H9 (cell line): ENCODE results near the gene ATP6V0B. TPM values are rescaled to one million over a fixed set of nuclear protein-coding genes. Genes with fewer than 3 reads are reported as not detected.

ENCODE experiments used
- DNase-seq: peaks from one replicate; pipeline ENCODE4 v3.0.0-alpha.2; 2017
- H2AFZ ChIP-seq: one replicate; pipeline ENCODE4 v1.6.1; 2013; ENCODE audit warnings: mild to moderate bottlenecking, low read length, control low read depth, moderate library complexity
- H2AK5ac ChIP-seq: 2 replicates; pipeline ENCODE4 v1.6.1; 2013; ENCODE audit warnings: low read length, control low read depth, mixed read lengths; ENCODE audit not compliant: insufficient read length
- H2BK120ac ChIP-seq: one replicate; pipeline ENCODE4 v1.6.1; 2013; ENCODE audit warnings: low read depth, mild to moderate bottlenecking, low read length, control low read depth, inconsistent platforms; ENCODE audit not compliant: poor library complexity, severe bottlenecking
- H2BK12ac ChIP-seq: 2 replicates; pipeline ENCODE4 v1.6.1; 2013; ENCODE audit warnings: low read length, control low read depth, mixed read lengths, low read depth; ENCODE audit not compliant: insufficient read length
- H2BK15ac ChIP-seq: 2 replicates; pipeline ENCODE4 v1.6.1; 2013; ENCODE audit warnings: low read depth, low read length, control low read depth
- H2BK20ac ChIP-seq: one replicate; pipeline ENCODE4 v1.6.1; 2013; ENCODE audit warnings: low read depth, mild to moderate bottlenecking, low read length, control low read depth, inconsistent platforms; ENCODE audit not compliant: poor library complexity, severe bottlenecking
- H2BK5ac ChIP-seq: 2 replicates; pipeline ENCODE4 v1.6.1; 2013; ENCODE audit warnings: low read length, control low read depth, mixed read lengths; ENCODE audit not compliant: insufficient read length
- H3K14ac ChIP-seq: 2 replicates; pipeline ENCODE4 v1.6.1; 2013; ENCODE audit warnings: low read length, control low read depth; ENCODE audit not compliant: insufficient read depth
- H3K18ac ChIP-seq: 2 replicates; pipeline ENCODE4 v1.6.1; 2013; ENCODE audit warnings: low read depth, mild to moderate bottlenecking, mixed read lengths, low read length, control low read depth; ENCODE audit not compliant: insufficient read length
- H3K23ac ChIP-seq: 2 replicates; pipeline ENCODE4 v1.6.1; 2013; ENCODE audit warnings: low read length, control low read depth, mixed read lengths, low read depth; ENCODE audit not compliant: insufficient read length
- H3K23me2 ChIP-seq: 2 replicates; pipeline ENCODE4 v1.6.1; 2013; ENCODE audit warnings: low read depth, mild to moderate bottlenecking, mixed read lengths, low read length, control low read depth; ENCODE audit not compliant: insufficient read length, poor library complexity, severe bottlenecking
- H3K27ac ChIP-seq: 2 replicates; pipeline ENCODE4 v1.5.1; 2013; ENCODE audit warnings: low read length, control low read depth, mixed read lengths, low read depth; ENCODE audit not compliant: insufficient read length
- H3K27me3 ChIP-seq: 2 replicates; pipeline ENCODE4 v1.6.1; 2013; ENCODE audit warnings: low read length, control low read depth, inconsistent platforms; ENCODE audit not compliant: insufficient read depth
- H3K4ac ChIP-seq: 2 replicates; pipeline ENCODE4 v1.6.1; 2013; ENCODE audit warnings: low read depth, mild to moderate bottlenecking, control low read depth, inconsistent platforms, low read length, moderate library complexity
- H3K4me1 ChIP-seq: 2 replicates; pipeline ENCODE4 v1.6.1; 2013; ENCODE audit warnings: low read length, control low read depth, inconsistent platforms; ENCODE audit not compliant: insufficient read depth
- H3K4me2 ChIP-seq: 2 replicates; pipeline ENCODE4 v1.6.1; 2013; ENCODE audit warnings: low read length, control low read depth, mixed read lengths; ENCODE audit not compliant: insufficient read length, insufficient read depth
- H3K56ac ChIP-seq: 2 replicates; pipeline ENCODE4 v1.6.1; 2013; ENCODE audit warnings: low read depth, mild to moderate bottlenecking, mixed read lengths, low read length, control low read depth; ENCODE audit not compliant: insufficient read length
- H3K79me1 ChIP-seq: 2 replicates; pipeline ENCODE4 v1.6.1; 2013; ENCODE audit warnings: low read depth, mild to moderate bottlenecking, moderate library complexity, low read length, control low read depth, inconsistent platforms; ENCODE audit not compliant: insufficient read depth, poor library complexity, severe bottlenecking
- H3K79me2 ChIP-seq: 2 replicates; pipeline ENCODE4 v1.6.1; 2013; ENCODE audit warnings: low read length, control low read depth, inconsistent platforms; ENCODE audit not compliant: insufficient read depth
- H3K9ac ChIP-seq: 2 replicates; pipeline ENCODE4 v1.6.1; 2013; ENCODE audit warnings: low read length, control low read depth, mixed read lengths; ENCODE audit not compliant: insufficient read length; ENCODE audit errors: extremely low read depth
- H3K9me3 ChIP-seq: one replicate; pipeline ENCODE4 v1.6.1; 2013; ENCODE audit warnings: low read depth, low read length, inconsistent platforms; ENCODE audit not compliant: control insufficient read depth
- H3T11ph ChIP-seq: one replicate; pipeline ENCODE4 v1.6.1; 2013; ENCODE audit warnings: mild to moderate bottlenecking, low read length, control low read depth, inconsistent platforms
- H4K20me1 ChIP-seq: one replicate; pipeline ENCODE4 v1.6.1; 2013; ENCODE audit not compliant: control insufficient read depth, insufficient read length, insufficient read depth
- H4K5ac ChIP-seq: 2 replicates; pipeline ENCODE4 v1.6.1; 2013; ENCODE audit warnings: low read depth, mild to moderate bottlenecking, mixed read lengths, low read length, control low read depth; ENCODE audit not compliant: insufficient read length
- H4K8ac ChIP-seq: replicated peaks from 2 replicates; pipeline ENCODE4 v1.6.1; 2013; ENCODE audit warnings: low read length, control low read depth, mixed read lengths, low read depth; ENCODE audit not compliant: insufficient read length
- H4K91ac ChIP-seq: 2 replicates; pipeline ENCODE4 v1.6.1; 2013; ENCODE audit warnings: low read depth, mild to moderate bottlenecking, moderate library complexity, mixed read lengths, low read length, control low read depth; ENCODE audit not compliant: insufficient read length
- H3K27ac Mint-ChIP-seq, 3 experiments: 2 replicates in 2 of 3; 3 replicates in 1 of 3; pipeline ENCODE4 v1.8.0; 2020 to 2021; ENCODE audit warnings: mixed read lengths in 3 of 3, mild to moderate bottlenecking in 1 of 3, moderate library complexity in 1 of 3
- H3K27me3 Mint-ChIP-seq: 2 replicates; pipeline ENCODE4 v1.8.0; 2021; ENCODE audit warnings: low read depth, mild to moderate bottlenecking, moderate library complexity, mixed read lengths
- H3K36me3 Mint-ChIP-seq, 3 experiments: 2 replicates in 2 of 3; 3 replicates in 1 of 3; pipeline ENCODE4 v1.8.0; 2020 to 2021; ENCODE audit warnings: low read depth in 3 of 3, mixed read lengths in 3 of 3; ENCODE audit not compliant: insufficient read depth in 1 of 3
- H3K4me1 Mint-ChIP-seq, 2 experiments: 2 replicates each; pipeline ENCODE4 v1.8.0; 2020; ENCODE audit warnings: mixed read lengths in 2 of 2
- H3K4me3 Mint-ChIP-seq, 2 experiments: 2 replicates in 1 of 2; 3 replicates in 1 of 2; pipeline ENCODE4 v1.8.0; 2020 to 2021; ENCODE audit warnings: mild to moderate bottlenecking in 2 of 2, mixed read lengths in 2 of 2, moderate library complexity in 1 of 2
- H3K9me3 Mint-ChIP-seq, 2 experiments: 2 replicates in 1 of 2; 3 replicates in 1 of 2; pipeline ENCODE4 v1.8.0; 2020; ENCODE audit warnings: mild to moderate bottlenecking in 2 of 2, mixed read lengths in 2 of 2, moderate library complexity in 1 of 2
- WGBS: extraction: QIAGEN DNeasy Blood & Tissue Kit; methylation state at CpG from one replicate; pipeline ENCODE4 v1.1.7; 2013; ENCODE audit warnings: missing lambda C conversion rate, low lambda C conversion rate, mixed read lengths; ENCODE audit not compliant: insufficient read length; ENCODE audit errors: extremely low coverage; 5-methylcytosine and 5-hydroxymethylcytosine counted together
- total RNA-seq: library from RNA; stranded (reverse); gene quantifications from 2 replicates; pipeline ENCODE4 v1.2.1, GENCODE V29; 2021
- TF ChIP-seq, protein P1 (sequence below): fragments of 200-600 bp; sonication (generic); conservative IDR thresholded peaks from 3 replicates; pipeline ENCODE4 v1.8.0; 2021; ENCODE audit warnings: antibody characterized with exemption, mild to moderate bottlenecking

Gene ATP6V0B
- total RNA-seq, 1 experiment from 2014 or later: 131 TPM

GRCh38 chr1:43999455-43999854 lies 24.7 kb downstream of the ATP6V0B start:
- Histone ChIP-seq H3K9me3 (no peaks in the 10 kb centered on the region), H3T11ph (no peak overlapping the region), H3K18ac (no peak overlapping the region), H2BK20ac (no peak overlapping the region), H3K4ac (no peak overlapping the region), H2BK12ac (no peak overlapping the region), H3K27me3 (no peaks in the 10 kb centered on the region), H2BK5ac (no peak overlapping the region), H4K5ac (no peak overlapping the region), H3K14ac (no peak overlapping the region), H3K79me2 (no peaks in the 10 kb centered on the region), H3K79me1 (no peaks in the 10 kb centered on the region), H3K23ac (no peak overlapping the region), H3K4me2 (no peak overlapping the region), H3K56ac (no peak overlapping the region), H4K91ac (no peak overlapping the region), H3K9ac (no peak overlapping the region), H3K23me2 (no peaks in the 10 kb centered on the region), H2BK15ac (no peak overlapping the region), H2BK120ac (no peak overlapping the region), H3K4me1 (no peaks in the 10 kb centered on the region), H3K27ac (no peak overlapping the region), H4K20me1 (no peaks in the 10 kb centered on the region), H2AFZ (no peak overlapping the region), H4K8ac (no peak overlapping the region), H2AK5ac (no peak overlapping the region)
- Mint-ChIP-seq H3K27me3 (no peaks in the 10 kb centered on the region; the same call in 1 of the 2 replicates), H3K4me1 (peaks cover 4 to 10% of the 10 kb centered on the region in 2 experiments; a peak in 3 of 4 replicates), H3K36me3 (peaks cover 10 to 40% (median 24%) of the 10 kb centered on the region in 3 experiments), H3K9me3 (no peaks in the 10 kb centered on the region), H3K27ac (no peak overlapping the region), H3K4me3 (no peak overlapping the region)
- TF ChIP-seq, protein P1, sequence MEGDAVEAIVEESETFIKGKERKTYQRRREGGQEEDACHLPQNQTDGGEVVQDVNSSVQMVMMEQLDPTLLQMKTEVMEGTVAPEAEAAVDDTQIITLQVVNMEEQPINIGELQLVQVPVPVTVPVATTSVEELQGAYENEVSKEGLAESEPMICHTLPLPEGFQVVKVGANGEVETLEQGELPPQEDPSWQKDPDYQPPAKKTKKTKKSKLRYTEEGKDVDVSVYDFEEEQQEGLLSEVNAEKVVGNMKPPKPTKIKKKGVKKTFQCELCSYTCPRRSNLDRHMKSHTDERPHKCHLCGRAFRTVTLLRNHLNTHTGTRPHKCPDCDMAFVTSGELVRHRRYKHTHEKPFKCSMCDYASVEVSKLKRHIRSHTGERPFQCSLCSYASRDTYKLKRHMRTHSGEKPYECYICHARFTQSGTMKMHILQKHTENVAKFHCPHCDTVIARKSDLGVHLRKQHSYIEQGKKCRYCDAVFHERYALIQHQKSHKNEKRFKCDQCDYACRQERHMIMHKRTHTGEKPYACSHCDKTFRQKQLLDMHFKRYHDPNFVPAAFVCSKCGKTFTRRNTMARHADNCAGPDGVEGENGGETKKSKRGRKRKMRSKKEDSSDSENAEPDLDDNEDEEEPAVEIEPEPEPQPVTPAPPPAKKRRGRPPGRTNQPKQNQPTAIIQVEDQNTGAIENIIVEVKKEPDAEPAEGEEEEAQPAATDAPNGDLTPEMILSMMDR: no peak
- no peak for DNase-seq
- WGBS: no CpG with 5 or more reads among the region's 8 CpGs
